ENCODE results near the gene NXN.

- no peak for TF ChIP-seq CTCF (IDR thresholded peaks at IDR 0.05; ENCODE audit: poor library complexity, severe bottlenecking)
- TF ChIP-seq POLR2AphosphoS5 (IDR thresholded peaks at IDR 0.05) = no peak
- no peak for TF ChIP-seq TAF1 (IDR thresholded peaks at IDR 0.05; ENCODE audit: low read depth)
- TF ChIP-seq EP300 (conservative IDR thresholded peaks at IDR 0.05; ENCODE audit: poor library complexity, severe bottlenecking) = no peak
Observed at GRCh38 chr17:850086-850850, 129.3 kb downstream of the NXN start.
